Keratinocyte (primary cell): ENCODE measurements around the gene PRAC1. TPM values are rescaled to one million over a fixed set of nuclear protein-coding genes. Genes with fewer than 3 reads are reported as not detected.

Experiments
- DNase-seq: peaks from one replicate; pipeline ENCODE4 v3.0.0-alpha.2; 2011; ENCODE audit warnings: low read depth, missing footprints, low spot score
- FAIRE-seq: peaks from 2 replicates; lab custom pipeline; 2011; peaks lifted over from hg19 to GRCh38; lab: Jason Lieb, UNC
- H2AFZ ChIP-seq: 2 replicates; pipeline ENCODE4 v1.6.0; 2012; ENCODE audit warnings: low read length, control low read depth, inconsistent platforms; ENCODE audit not compliant: control insufficient read depth
- H3K27ac ChIP-seq: 2 replicates; pipeline ENCODE4 v1.5.1; 2011; ENCODE audit warnings: low read length; ENCODE audit not compliant: control insufficient read depth, insufficient read depth
- H3K27me3 ChIP-seq: 3 replicates; pipeline ENCODE4 v1.6.0; 2011; ENCODE audit warnings: low read length; ENCODE audit not compliant: control insufficient read depth, insufficient read depth; ENCODE audit errors: extremely low read depth
- H3K36me3 ChIP-seq, 2 experiments: 2 replicates in 1 of 2; 3 replicates in 1 of 2; pipeline ENCODE4 v1.5.1; 2011; ENCODE audit warnings: low read length in 2 of 2, mild to moderate bottlenecking in 1 of 2; ENCODE audit not compliant: control insufficient read depth in 2 of 2, insufficient read depth in 2 of 2; ENCODE audit errors: extremely low read depth in 1 of 2
- H3K4me1 ChIP-seq: 3 replicates; pipeline ENCODE4 v1.5.1; 2011; ENCODE audit warnings: low read length; ENCODE audit not compliant: control insufficient read depth, insufficient read depth; ENCODE audit errors: extremely low read depth
- H3K4me2 ChIP-seq: 3 replicates; pipeline ENCODE4 v1.6.0; 2011; ENCODE audit warnings: low read depth, low read length; ENCODE audit not compliant: control insufficient read depth, insufficient read depth; ENCODE audit errors: extremely low read depth
- H3K4me3 ChIP-seq, 3 experiments: fragments of 200-600 bp in 1 of 3; sonication (generic) in 1 of 3; 2 replicates in 2 of 3; 3 replicates in 1 of 3; pipeline ENCODE4 v1.5.1; 2011 to 2016; ENCODE audit warnings: low read length in 3 of 3, mild to moderate bottlenecking in 3 of 3, control low read depth in 2 of 3, inconsistent platforms in 1 of 3, low read depth in 1 of 3, mixed read lengths in 1 of 3, mixed run types in 1 of 3, moderate library complexity in 1 of 3; ENCODE audit not compliant: control insufficient read depth in 2 of 3, insufficient read depth in 2 of 3; ENCODE audit errors: extremely low read depth in 1 of 3
- H3K79me2 ChIP-seq: 2 replicates; pipeline ENCODE4 v1.6.0; 2012; ENCODE audit warnings: low read length; ENCODE audit not compliant: control insufficient read depth, insufficient read depth
- H3K9ac ChIP-seq: 3 replicates; pipeline ENCODE4 v1.6.0; 2011; ENCODE audit warnings: low read length; ENCODE audit not compliant: control insufficient read depth, insufficient read depth; ENCODE audit errors: extremely low read depth
- H3K9me1 ChIP-seq: 3 replicates; pipeline ENCODE4 v1.6.0; 2011; ENCODE audit warnings: low read length; ENCODE audit not compliant: control insufficient read depth, insufficient read depth; ENCODE audit errors: extremely low read depth
- H3K9me3 ChIP-seq: 2 replicates; pipeline ENCODE4 v1.5.1; 2012; ENCODE audit warnings: low read depth, low read length; ENCODE audit not compliant: control insufficient read depth
- H4K20me1 ChIP-seq: 3 replicates; pipeline ENCODE4 v1.6.0; 2011; ENCODE audit warnings: low read length; ENCODE audit not compliant: control insufficient read depth, insufficient read depth; ENCODE audit errors: extremely low read depth
- CTCF ChIP-seq, 3 experiments: IDR thresholded peaks in 1 of 3; conservative IDR thresholded peaks in 1 of 3; optimal IDR thresholded peaks in 1 of 3; 2 replicates in 2 of 3; 3 replicates in 1 of 3; pipeline versions ENCODE3 to v1.5.1; 2011; ENCODE audit warnings: low read length in 3 of 3, mild to moderate bottlenecking in 3 of 3, moderate library complexity in 2 of 3, control low read depth in 1 of 3, inconsistent platforms in 1 of 3; ENCODE audit not compliant: insufficient read depth in 2 of 3; ENCODE audit errors: extremely low read depth in 1 of 3
- EZH2 ChIP-seq: IDR thresholded peaks from one replicate; pipeline ENCODE4 v1.6.1; 2012; ENCODE audit warnings: inconsistent platforms, mild to moderate bottlenecking, low read length, moderate library complexity
- dilution Hi-C: fragments of 300-500 bp; cut with MboI; formaldehyde crosslinking; loops from one replicate; pipeline ENCODE4 v1.7.0; 2020; ENCODE audit warnings: low sequenced_read_pairs; ENCODE audit not compliant: extremely low pct_ligation_motif_present
- polyA plus RNA-seq, 5 experiments: library from polyadenylated mRNA; depleted of rRNA in 3 of 5; stranded (reverse) in 3 of 5; stranded (forward) in 1 of 5; unstranded in 1 of 5; fragments of >200 nt; gene quantifications; 1 replicate in 1 of 5; 2 replicates in 3 of 5; 3 replicates in 1 of 5; pipeline versions ENCODE4 v1.2.1 to v1.2.3, GENCODE V29; 2011 to 2012; ENCODE audit warnings: missing spikeins in 2 of 5, low read depth in 1 of 5, low replicate concordance in 1 of 5

PRAC1 gene
- polyA plus RNA-seq, 1 donor (not counting 4 experiments of a cell fraction or from before 2014, with no cell fraction given), result not detected

GRCh38 chr17:48679385-48680096, 42.8 kb downstream of the PRAC1 start:
- Histone ChIP-seq H3K9me3 (no peaks in the 10 kb centered on the region), H3K9me1 (no peaks in the 10 kb centered on the region), H4K20me1 (no peaks in the 10 kb centered on the region), H3K36me3 (no peaks in the 10 kb centered on the region), H3K79me2 (no peaks in the 10 kb centered on the region), H3K4me2 (no peak overlapping the region), H3K27me3 (peaks cover 22% of the 10 kb centered on the region), H3K4me1 (peaks cover 6% of the 10 kb centered on the region), H3K4me3 (no peak overlapping the region), H2AFZ (no peak overlapping the region), H3K9ac (no peak overlapping the region), H3K27ac (no peak overlapping the region)
- dilution Hi-C loops, result no loop called here
- DNase-seq, result no peak
- no peak for FAIRE-seq
- no peak for TF ChIP-seq CTCF (optimal IDR thresholded peaks at IDR 0.05 in 1 of 3, IDR thresholded peaks at IDR 0.05 in 1 of 3, conservative IDR thresholded peaks at IDR 0.05 in 1 of 3; ENCODE audit: extremely low read depth in 1 of 3, insufficient read depth in 2 of 3, low read length in 3 of 3)
- TF ChIP-seq EZH2, result no peak

GRCh38 chr17:48678141-48678971, 44.0 kb downstream of the PRAC1 start:
- H3K4me3 ChIP-seq, result no peak overlapping the region
- no peaks in the 10 kb centered on the region for H3K79me2 ChIP-seq
- H3K27ac ChIP-seq, result no peak overlapping the region
- no peaks in the 10 kb centered on the region for H3K36me3 ChIP-seq
- DNase-seq (peak; percentile 19), FAIRE-seq (peak; percentile 26)
- H3K9ac ChIP-seq, result no peak overlapping the region
- peak overlapping the region; percentile 57 for H2AFZ ChIP-seq
- dilution Hi-C loops, result no loop called here
- no peak for TF ChIP-seq EZH2
- TF ChIP-seq CTCF (optimal IDR thresholded peaks at IDR 0.05 in 1 of 3, IDR thresholded peaks at IDR 0.05 in 1 of 3, conservative IDR thresholded peaks at IDR 0.05 in 1 of 3; ENCODE audit: extremely low read depth in 1 of 3, insufficient read depth in 2 of 3, low read length in 3 of 3), result peak; percentile 79 to 98 (median 80)
- H3K27me3 ChIP-seq, result peaks cover 22% of the 10 kb centered on the region
- H3K4me2 ChIP-seq, result peak overlapping the region; percentile 0
- H3K9me3 ChIP-seq, result no peaks in the 10 kb centered on the region
- no peaks in the 10 kb centered on the region for H3K9me1 ChIP-seq
- H3K4me1 ChIP-seq, result peaks cover 6% of the 10 kb centered on the region
- no peaks in the 10 kb centered on the region for H4K20me1 ChIP-seq
